ENCODE data around the gene GUCA2B.

The GUCA2B gene

DNA sequence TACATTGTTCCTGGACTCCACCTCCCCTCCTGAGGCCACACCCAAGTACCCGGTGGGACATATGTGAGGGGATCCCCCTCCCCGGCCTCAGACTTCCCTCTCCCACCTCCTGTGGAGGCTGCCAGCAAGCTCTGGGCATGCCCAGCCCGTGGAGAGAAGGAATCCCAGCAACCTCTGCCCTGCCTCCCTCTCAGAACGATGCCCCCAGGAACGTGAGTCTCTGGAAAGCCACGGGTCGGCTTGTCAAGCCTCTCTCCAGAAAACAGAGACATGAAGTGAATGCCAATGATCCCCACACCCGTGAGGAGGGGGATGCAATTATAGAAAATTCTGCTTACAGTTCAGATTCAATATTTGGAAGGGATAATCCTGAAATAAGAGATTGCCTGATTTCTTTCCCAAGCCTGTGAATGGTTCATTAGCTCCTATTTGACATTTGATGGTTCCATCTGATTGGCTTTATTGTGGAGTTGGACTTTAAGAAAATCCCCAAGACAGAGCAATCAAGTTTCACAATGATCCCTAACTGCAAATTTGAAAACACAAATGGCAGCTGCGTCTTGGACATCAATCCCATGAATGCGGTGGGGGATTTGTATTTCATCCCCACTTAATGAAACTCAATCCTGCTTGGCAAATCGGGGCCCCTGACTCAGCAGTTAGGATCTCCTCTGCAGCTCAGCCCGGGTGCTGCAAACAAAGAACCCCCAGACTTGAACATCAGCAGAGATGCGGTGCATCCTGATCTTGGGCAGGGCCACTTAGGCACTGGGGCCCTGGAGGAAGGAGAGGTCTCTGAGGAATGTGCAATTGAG, 9.1 kb upstream of the GUCA2B start:
- DNase-seq, result no peak

GRCh38 chr1:42144711-42145388, 8.4 kb upstream of the GUCA2B start:
- peak; percentile 57 to 58 for DNase-seq

GRCh38 chr1:42145389-42145716, 7.9 kb upstream of the GUCA2B start:
- DNase-seq, result peak; percentile 75 to 79

DNA sequence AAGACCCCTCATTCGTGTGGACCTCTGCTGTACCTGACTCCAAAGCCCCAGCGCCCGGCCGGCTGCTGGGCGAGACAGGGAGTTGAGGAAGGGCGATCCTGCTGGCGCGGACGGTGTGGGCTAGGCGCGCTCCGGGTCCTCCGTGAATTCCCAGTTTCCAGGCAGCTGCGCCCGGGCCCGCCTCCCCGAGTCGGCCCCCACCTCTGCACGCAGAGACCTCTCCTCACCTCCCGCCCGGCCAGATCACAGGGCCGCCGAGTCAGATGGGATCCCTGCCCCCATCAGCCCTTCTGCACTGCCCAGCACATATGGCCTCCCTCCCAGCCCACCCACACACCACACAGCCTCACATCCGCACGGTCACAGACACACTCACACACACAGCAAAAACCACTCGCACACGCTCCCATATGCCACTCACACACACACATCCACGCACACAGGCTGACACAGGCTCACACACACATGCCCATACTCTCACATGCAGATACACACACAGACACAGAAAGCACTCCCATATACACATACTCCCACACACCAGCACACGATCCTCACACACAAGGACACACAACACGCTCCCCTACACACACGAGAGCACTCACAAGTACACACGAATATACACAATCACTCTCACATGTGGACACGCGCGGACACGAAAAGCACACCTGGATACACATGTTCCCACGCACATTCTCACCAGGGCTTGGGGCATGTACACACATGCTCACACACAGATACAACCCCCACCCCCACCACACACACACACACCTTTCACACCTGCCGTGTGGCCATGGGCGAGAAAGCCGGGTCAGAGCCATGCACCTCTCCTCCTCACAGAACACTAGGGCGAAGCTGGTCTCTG, 7.2 kb upstream of the GUCA2B start:
- no peak for DNase-seq

DNA sequence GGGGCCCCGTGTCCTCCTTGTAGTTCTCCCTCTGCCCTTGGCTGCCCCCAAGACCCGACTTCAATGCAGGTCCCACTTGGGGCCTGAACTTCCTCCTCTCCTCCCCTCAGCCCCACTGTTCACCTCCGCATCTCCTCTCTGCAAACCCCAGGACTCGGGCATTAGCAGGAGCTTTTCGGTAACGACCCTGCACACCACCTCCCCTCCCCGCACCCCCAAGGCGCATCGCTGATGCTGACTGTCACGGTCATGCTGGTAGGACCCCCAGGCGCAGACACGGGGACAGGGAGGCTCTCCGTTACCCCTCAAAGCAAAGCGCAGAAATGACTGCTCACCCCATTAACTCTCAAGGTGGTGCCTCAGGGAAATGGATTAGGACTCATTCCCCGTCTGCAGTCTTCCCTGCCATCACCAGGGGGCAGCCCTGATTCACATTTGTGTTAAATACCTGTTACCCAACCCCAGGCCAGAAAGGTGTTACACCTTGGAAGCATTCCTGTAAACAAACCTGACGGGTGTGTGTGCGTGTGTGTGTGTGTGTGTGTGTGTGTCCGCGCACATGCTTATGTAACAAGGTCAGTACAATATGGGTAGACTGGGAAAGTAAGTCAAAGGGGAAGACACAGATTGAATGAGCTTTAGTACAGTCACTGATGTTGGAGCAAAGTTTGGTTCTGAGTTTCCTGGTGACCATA, 6.4 kb upstream of the GUCA2B start:
- peak; percentile 27 to 63 for DNase-seq

- DNase-seq, result no peak
These were observed 5.0 kb upstream of the GUCA2B start for GRCh38 chr1:42148166-42148565.

- DNase-seq, result no peak
These were observed 2.6 kb upstream of the GUCA2B start for GRCh38 chr1:42150651-42151050.

GRCh38 chr1:42152119-42152518, 1.1 kb upstream of the GUCA2B start:
- DNase-seq, result no peak

DNA sequence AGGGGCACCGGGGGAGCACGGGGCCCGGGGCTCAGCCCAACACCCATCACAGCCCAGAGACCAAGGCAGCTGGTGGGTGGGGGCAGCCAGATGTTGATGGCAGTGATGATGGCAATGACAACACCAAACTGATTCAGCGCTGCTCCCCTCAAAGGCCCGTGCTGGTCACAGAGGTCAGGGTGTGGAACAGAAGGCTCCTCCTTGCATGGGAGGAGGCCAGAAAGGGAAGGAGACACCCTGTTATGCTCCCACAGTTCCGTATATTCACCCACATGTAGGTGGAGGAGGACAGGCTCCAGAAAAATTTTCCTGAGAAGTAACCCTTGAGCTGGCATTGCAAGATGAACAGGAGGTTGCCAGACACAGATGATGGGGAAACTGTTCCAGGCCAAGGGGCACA, 414 bp downstream of the GUCA2B start:
- DNase-seq, result no peak

DNA sequence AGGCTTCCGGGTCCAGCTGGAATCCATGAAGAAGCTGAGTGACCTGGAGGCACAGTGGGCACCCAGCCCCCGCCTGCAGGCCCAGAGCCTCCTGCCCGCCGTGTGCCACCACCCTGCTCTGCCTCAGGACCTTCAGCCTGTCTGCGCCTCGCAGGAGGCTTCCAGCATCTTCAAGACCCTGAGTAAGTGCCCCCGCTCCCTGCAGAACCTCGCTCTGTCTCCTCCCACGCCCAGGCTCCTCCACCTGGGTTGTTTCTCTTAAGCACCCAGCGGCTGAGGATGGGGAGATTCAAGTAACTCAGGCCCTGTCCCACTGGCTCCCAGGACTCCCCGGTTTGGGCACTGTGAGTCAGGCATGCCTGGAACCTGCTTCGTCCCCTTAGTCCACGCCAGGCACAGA, 1.5 kb downstream of the GUCA2B start:
- no peak for DNase-seq

GRCh38 chr1:42155362-42155761, 2.2 kb downstream of the GUCA2B start:
- DNase-seq, result no peak

GRCh38 chr1:42157667-42158066, 4.5 kb downstream of the GUCA2B start:
- DNase-seq, result peak; percentile 52 to 53

GRCh38 chr1:42158189-42158588, 5.0 kb downstream of the GUCA2B start:
- DNase-seq, result no peak

GRCh38 chr1:42162181-42162580, 9.0 kb downstream of the GUCA2B start:
- DNase-seq, result no peak

DNA sequence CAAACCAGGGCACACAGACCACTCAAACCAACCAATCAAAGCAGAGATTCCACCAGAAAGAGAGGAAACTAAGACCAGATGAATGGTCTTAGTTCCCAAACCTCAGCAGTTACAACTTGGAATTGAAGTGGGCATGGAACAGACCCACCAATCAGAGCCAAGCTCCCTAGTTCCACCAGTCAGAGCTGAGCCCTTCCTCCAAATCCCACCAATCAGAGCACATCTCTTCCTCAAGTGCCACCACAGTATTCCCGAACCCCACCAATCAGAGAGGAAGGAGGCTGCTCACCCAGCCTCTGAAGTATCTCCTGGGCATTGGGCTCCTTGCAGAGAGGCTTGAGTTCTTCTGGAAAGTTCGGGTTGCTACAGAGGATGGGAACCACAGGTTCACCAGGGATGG, 9.9 kb downstream of the GUCA2B start:
- DNase-seq, result no peak

- no peak for DNase-seq
These were observed 10.6 kb downstream of the GUCA2B start for GRCh38 chr1:42163536-42164503.

- no peak for DNase-seq
These were observed 11.6 kb downstream of the GUCA2B start, which contains the start of gene GUCA2A for GRCh38 chr1:42164551-42165420. Gene GUCA2A, minus strand, starts transcription at chr1:42164745. Its CDS starts 33 bp downstream, at chr1:42164712.

DNA sequence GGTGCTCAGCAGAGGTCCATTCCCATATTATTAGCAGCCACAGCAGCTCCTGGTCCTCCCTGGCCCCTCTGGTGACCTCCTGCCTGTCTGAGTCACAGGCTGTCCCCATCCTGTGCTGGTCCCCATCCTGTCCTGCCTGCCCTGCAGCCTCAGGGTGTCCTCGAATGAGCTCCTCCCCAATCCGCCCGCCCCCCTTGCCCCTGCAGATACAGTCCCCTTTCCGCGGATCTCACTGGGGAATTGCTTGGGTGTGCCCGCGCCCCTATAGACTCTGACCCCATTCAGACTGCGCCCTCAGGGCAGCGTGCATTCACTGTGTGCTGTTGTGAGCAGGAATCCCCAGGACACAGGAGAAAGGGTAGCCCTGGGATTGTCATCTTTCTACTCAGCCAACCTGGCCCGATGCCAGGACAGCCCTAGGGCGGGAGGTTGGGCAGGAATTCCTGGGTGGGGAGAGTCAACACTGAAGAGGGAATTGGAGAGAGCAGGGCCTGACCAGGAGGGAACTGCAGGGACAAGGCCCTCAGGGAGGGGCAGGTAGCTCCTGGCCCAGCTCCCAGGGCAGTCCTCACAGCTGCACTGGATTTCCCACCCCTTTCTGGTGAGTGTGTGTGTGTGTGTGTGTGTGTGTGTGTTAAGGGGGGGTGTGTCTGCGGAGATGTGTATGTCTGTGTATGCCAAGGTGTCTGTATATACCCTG, 12.5 kb downstream of the GUCA2B start:
- no peak for DNase-seq

- no peak for DNase-seq
These were observed 14.6 kb downstream of the GUCA2B start for GRCh38 chr1:42167611-42168390.
